Measurements from ENCODE around the gene HEXIM1. TPM values are rescaled to one million over a fixed set of nuclear protein-coding genes. Genes with fewer than 3 reads are reported as not detected.
A peak's percentile ranks its signal among the peaks of the same experiment; 100 is the strongest.

Gene HEXIM1
- total and polyA plus RNA-seq, 2 experiments from 2014 or later = 17.9 to 34.8 TPM

GRCh38 chr17:45161288-45162024 is 13.2 kb downstream of the HEXIM1 start, which contains the start of gene HEXIM2:
Gene HEXIM2 (plus strand): TSS chr17:45161875. CDS start chr17:45162794, 919 bp downstream.
- peak; percentile 99 to 100 for DNase-seq (ENCODE audit: low read depth in 1 of 2, low spot score in 1 of 2)
- peaks cover 16% of the 10 kb centered on the region for H3K4me1 ChIP-seq (ENCODE audit: low read depth)
- H3K4me3 ChIP-seq = peak within 1 kb of the TSS; percentile 77
- H3K27ac ChIP-seq = peak within 1 kb of the TSS; percentile 100
- TF ChIP-seq CTCF (IDR thresholded peaks at IDR 0.05; ENCODE audit: low read depth, low read length) = no peak
- no peaks in the 10 kb centered on the region for H3K9me3 ChIP-seq (ENCODE audit: low read depth)
- no peaks in the 10 kb centered on the region for H3K36me3 ChIP-seq
- H3K27me3 ChIP-seq = no peaks in the 10 kb centered on the region

- H3K36me3 ChIP-seq = no peaks in the 10 kb centered on the region
- no peak for DNase-seq (ENCODE audit: low read depth in 1 of 2, low spot score in 1 of 2)
- no peaks in the 10 kb centered on the region for H3K9me3 ChIP-seq (ENCODE audit: low read depth)
- no peak for TF ChIP-seq CTCF (IDR thresholded peaks at IDR 0.05; ENCODE audit: low read depth, low read length)
- no peak overlapping the region for H3K4me3 ChIP-seq
- peaks cover 16% of the 10 kb centered on the region for H3K4me1 ChIP-seq (ENCODE audit: low read depth)
- peak overlapping the region; percentile 83 for H3K27ac ChIP-seq
- H3K27me3 ChIP-seq = no peaks in the 10 kb centered on the region
Observed at GRCh38 chr17:45162025-45162687, 13.9 kb downstream of the HEXIM1 start.

GRCh38 chr17:45164734-45165269 is 16.5 kb downstream of the HEXIM1 start:
- Histone ChIP-seq H3K27ac (no peak overlapping the region), H3K9me3 (ENCODE audit: low read depth) (no peaks in the 10 kb centered on the region), H3K4me3 (no peak overlapping the region), H3K4me1 (ENCODE audit: low read depth) (peaks cover 4% of the 10 kb centered on the region), H3K27me3 (no peaks in the 10 kb centered on the region), H3K36me3 (no peaks in the 10 kb centered on the region)
- DNase-seq (ENCODE audit: low read depth in 1 of 2, low spot score in 1 of 2) = no peak
- no peak for TF ChIP-seq CTCF (IDR thresholded peaks at IDR 0.05; ENCODE audit: low read depth, low read length)

- Histone ChIP-seq H3K36me3 (no peaks in the 10 kb centered on the region), H3K4me1 (ENCODE audit: low read depth) (peaks cover 21% of the 10 kb centered on the region), H3K4me3 (no peak overlapping the region), H3K27me3 (no peaks in the 10 kb centered on the region), H3K27ac (no peak overlapping the region), H3K9me3 (ENCODE audit: low read depth) (no peaks in the 10 kb centered on the region)
- DNase-seq (ENCODE audit: low read depth in 1 of 2, low spot score in 1 of 2) = no peak
- no peak for TF ChIP-seq CTCF (IDR thresholded peaks at IDR 0.05; ENCODE audit: low read depth, low read length)
Observed at GRCh38 chr17:45168991-45169752, 20.9 kb downstream of the HEXIM1 start.

GRCh38 chr17:45170280-45170930 is 22.1 kb downstream of the HEXIM1 start:
- Histone ChIP-seq H3K36me3 (no peaks in the 10 kb centered on the region), H3K4me1 (ENCODE audit: low read depth) (peaks cover 21% of the 10 kb centered on the region), H3K4me3 (no peak overlapping the region), H3K27ac (peak overlapping the region; percentile 79), H3K9me3 (ENCODE audit: low read depth) (no peaks in the 10 kb centered on the region), H3K27me3 (no peaks in the 10 kb centered on the region)
- TF ChIP-seq CTCF (IDR thresholded peaks at IDR 0.05; ENCODE audit: low read depth, low read length) = no peak
- no peak for DNase-seq (ENCODE audit: low read depth in 1 of 2, low spot score in 1 of 2)

All from cardiac muscle cell (in vitro differentiated cells and primary cell).